ENCODE data around the gene CYP2U1. TPM values are rescaled to one million over a fixed set of nuclear protein-coding genes. Genes with fewer than 3 reads are reported as not detected.
A peak's percentile ranks its signal among the peaks of the same experiment; 100 is the strongest.

Gene CYP2U1
- polyA plus RNA-seq: 9.8 TPM

- Mint-ChIP-seq H3K27me3 (no peaks in the 10 kb centered on the region), H3K4me1 (peaks cover 27 to 38% (median 34%) of the 10 kb centered on the region in 3 donors), H3K27ac (peak within 1 kb of the TSS; percentile 82 to 94 (median 91)), H3K4me3 (peak within 1 kb of the TSS; percentile 90 to 98 (median 97)), H3K36me3 (peaks cover 4% of the 10 kb centered on the region), H3K9me3 (no peaks in the 10 kb centered on the region)
Observed at GRCh38 chr4:107930821-107931774, at the start of gene CYP2U1. Gene CYP2U1, plus strand, starts transcription at chr4:107931549. Its CDS starts 95 bp downstream, at chr4:107931644.

GRCh38 chr4:107885865-107886264 lies 45.5 kb upstream of the CYP2U1 start:
- Mint-ChIP-seq H3K36me3 (no peaks in the 10 kb centered on the region), H3K9me3 (peaks cover 0 to 2% (median 0%) of the 10 kb centered on the region in 3 donors), H3K27me3 (peaks cover 4% of the 10 kb centered on the region), H3K27ac (no peak overlapping the region), H3K4me1 (no peaks in the 10 kb centered on the region), H3K4me3 (no peak overlapping the region)

- peaks cover 0 to 3% (median 0%) of the 10 kb centered on the region in 3 donors for H3K9me3 Mint-ChIP-seq
- no peaks in the 10 kb centered on the region for H3K4me1 Mint-ChIP-seq
- no peak overlapping the region for H3K4me3 Mint-ChIP-seq
- H3K27me3 Mint-ChIP-seq: no peaks in the 10 kb centered on the region
- H3K36me3 Mint-ChIP-seq: no peaks in the 10 kb centered on the region
- H3K27ac Mint-ChIP-seq: no peak overlapping the region
Observed at GRCh38 chr4:107888237-107888636, 43.1 kb upstream of the CYP2U1 start.

- Mint-ChIP-seq H3K27ac (no peak overlapping the region), H3K36me3 (no peaks in the 10 kb centered on the region), H3K4me1 (no peaks in the 10 kb centered on the region)
Observed at GRCh38 chr4:107890779-107891178, 40.6 kb upstream of the CYP2U1 start.

GRCh38 chr4:107891299-107891698 lies 40.0 kb upstream of the CYP2U1 start:
- no peak overlapping the region for H3K27ac Mint-ChIP-seq
- no peaks in the 10 kb centered on the region for H3K4me1 Mint-ChIP-seq
- peaks cover 5% of the 10 kb centered on the region for H3K27me3 Mint-ChIP-seq
- peaks cover 0 to 3% (median 0%) of the 10 kb centered on the region in 3 donors for H3K9me3 Mint-ChIP-seq
- no peak overlapping the region for H3K4me3 Mint-ChIP-seq
- no peaks in the 10 kb centered on the region for H3K36me3 Mint-ChIP-seq

More at GRCh38 chr4:107890779-107891178, 40.6 kb upstream of the CYP2U1 start:
- Mint-ChIP-seq H3K9me3 (peaks cover 0 to 3% (median 0%) of the 10 kb centered on the region in 3 donors), H3K4me3 (no peak overlapping the region), H3K27me3 (peaks cover 5% of the 10 kb centered on the region)

GRCh38 chr4:107893171-107894137 lies 37.9 kb upstream of the CYP2U1 start:
- H3K4me1 Mint-ChIP-seq: no peaks in the 10 kb centered on the region
- peaks cover 5% of the 10 kb centered on the region for H3K27me3 Mint-ChIP-seq
- H3K36me3 Mint-ChIP-seq: no peaks in the 10 kb centered on the region
- H3K9me3 Mint-ChIP-seq: peaks cover 0 to 3% (median 0%) of the 10 kb centered on the region in 3 donors
- no peak overlapping the region for H3K4me3 Mint-ChIP-seq
- no peak overlapping the region for H3K27ac Mint-ChIP-seq

GRCh38 chr4:107894138-107894603 lies 37.2 kb upstream of the CYP2U1 start:
- Mint-ChIP-seq H3K4me1 (no peaks in the 10 kb centered on the region), H3K27me3 (peaks cover 5% of the 10 kb centered on the region), H3K4me3 (no peak overlapping the region), H3K36me3 (no peaks in the 10 kb centered on the region), H3K27ac (no peak overlapping the region), H3K9me3 (peaks cover 0 to 2% (median 0%) of the 10 kb centered on the region in 3 donors)

GRCh38 chr4:107896158-107896645 lies 35.1 kb upstream of the CYP2U1 start:
- no peaks in the 10 kb centered on the region for H3K36me3 Mint-ChIP-seq

GRCh38 chr4:107896646-107897045 lies 34.7 kb upstream of the CYP2U1 start:
- no peak overlapping the region for H3K4me3 Mint-ChIP-seq
- H3K36me3 Mint-ChIP-seq: no peaks in the 10 kb centered on the region
- H3K27me3 Mint-ChIP-seq: peaks cover 9% of the 10 kb centered on the region
- no peaks in the 10 kb centered on the region for H3K4me1 Mint-ChIP-seq
- H3K9me3 Mint-ChIP-seq: no peaks in the 10 kb centered on the region
- no peak overlapping the region for H3K27ac Mint-ChIP-seq

More at GRCh38 chr4:107896158-107896645, 35.1 kb upstream of the CYP2U1 start:
- no peaks in the 10 kb centered on the region for H3K4me1 Mint-ChIP-seq
- peaks cover 0 to 2% (median 0%) of the 10 kb centered on the region in 3 donors for H3K9me3 Mint-ChIP-seq
- no peak overlapping the region for H3K27ac Mint-ChIP-seq
- no peak overlapping the region for H3K4me3 Mint-ChIP-seq
- H3K27me3 Mint-ChIP-seq: peaks cover 9% of the 10 kb centered on the region

GRCh38 chr4:107897823-107898222 lies 33.5 kb upstream of the CYP2U1 start:
- no peaks in the 10 kb centered on the region for H3K4me1 Mint-ChIP-seq
- H3K9me3 Mint-ChIP-seq: no peaks in the 10 kb centered on the region
- H3K36me3 Mint-ChIP-seq: no peaks in the 10 kb centered on the region
- H3K27me3 Mint-ChIP-seq: peaks cover 9% of the 10 kb centered on the region
- H3K27ac Mint-ChIP-seq: no peak overlapping the region
- H3K4me3 Mint-ChIP-seq: no peak overlapping the region

GRCh38 chr4:107900067-107900466 lies 31.3 kb upstream of the CYP2U1 start:
- no peak overlapping the region for H3K4me3 Mint-ChIP-seq
- peaks cover 0 to 6% (median 0%) of the 10 kb centered on the region in 3 donors for H3K9me3 Mint-ChIP-seq
- H3K27me3 Mint-ChIP-seq: peaks cover 8% of the 10 kb centered on the region

GRCh38 chr4:107900508-107900907 lies 30.8 kb upstream of the CYP2U1 start:
- peaks cover 7% of the 10 kb centered on the region for H3K27me3 Mint-ChIP-seq
- H3K9me3 Mint-ChIP-seq: peaks cover 0 to 7% (median 0%) of the 10 kb centered on the region in 3 donors
- no peaks in the 10 kb centered on the region for H3K36me3 Mint-ChIP-seq
- H3K27ac Mint-ChIP-seq: no peak overlapping the region
- no peak overlapping the region for H3K4me3 Mint-ChIP-seq
- H3K4me1 Mint-ChIP-seq: no peaks in the 10 kb centered on the region

More at GRCh38 chr4:107900067-107900466, 31.3 kb upstream of the CYP2U1 start:
- no peaks in the 10 kb centered on the region for H3K36me3 Mint-ChIP-seq
- H3K4me1 Mint-ChIP-seq: no peaks in the 10 kb centered on the region
- no peak overlapping the region for H3K27ac Mint-ChIP-seq

- Mint-ChIP-seq H3K36me3 (no peaks in the 10 kb centered on the region), H3K9me3 (peaks cover 0 to 10% (median 0%) of the 10 kb centered on the region in 3 donors), H3K4me3 (no peak overlapping the region), H3K4me1 (no peaks in the 10 kb centered on the region), H3K27me3 (peaks cover 7% of the 10 kb centered on the region), H3K27ac (no peak overlapping the region)
Observed at GRCh38 chr4:107901213-107901934, 30.0 kb upstream of the CYP2U1 start.

- no peak overlapping the region for H3K27ac Mint-ChIP-seq
- H3K36me3 Mint-ChIP-seq: no peaks in the 10 kb centered on the region
Observed at GRCh38 chr4:107902715-107903114, 28.6 kb upstream of the CYP2U1 start.

More at GRCh38 chr4:107902715-107903114, 28.6 kb upstream of the CYP2U1 start:
- no peak overlapping the region for H3K4me3 Mint-ChIP-seq
- peaks cover 7% of the 10 kb centered on the region for H3K27me3 Mint-ChIP-seq
- no peaks in the 10 kb centered on the region for H3K4me1 Mint-ChIP-seq
- peaks cover 0 to 10% (median 0%) of the 10 kb centered on the region in 3 donors for H3K9me3 Mint-ChIP-seq

All from IgD-negative memory B cell (primary cell).